Gastroesophageal sphincter (tissue), 4 donors: ENCODE measurements around the gene UBE2R2. TPM values are rescaled to one million over a fixed set of nuclear protein-coding genes. Genes with fewer than 3 reads are reported as not detected.

ENCODE experiments used
- ATAC-seq: fragments of 150-250 bp; one replicate; pipeline ENCODE4 v1.9.1; 2016; ENCODE audit warnings: mild to moderate bottlenecking, moderate library complexity
- H3K27ac ChIP-seq, 4 donors: fragments of 200-600 bp; sonication (generic) in 3 of 4; 1 replicate in 3 of 4; 2 replicates in 1 of 4; pipeline ENCODE4 v1.5.1; 2016 to 2019
- H3K27me3 ChIP-seq: fragments of 200-600 bp; sonication (generic); one replicate; pipeline ENCODE4 v1.5.1; 2019
- H3K36me3 ChIP-seq, 2 donors: fragments of 200-600 bp; sonication (generic); one replicate each; pipeline ENCODE4 v1.5.1; 2019; ENCODE audit warnings: control low read depth in 1 of 2
- H3K4me1 ChIP-seq, 3 donors: fragments of 200-600 bp; sonication (generic); 1 replicate in 2 of 3; 2 replicates in 1 of 3; pipeline ENCODE4 v1.5.1; 2016 to 2019; ENCODE audit warnings: control low read depth in 2 of 3
- H3K4me3 ChIP-seq, 2 donors: fragments of 200-600 bp; sonication (generic); one replicate each; pipeline ENCODE4 v1.5.1; 2019; ENCODE audit warnings: mild to moderate bottlenecking in 1 of 2, moderate library complexity in 1 of 2
- H3K9me3 ChIP-seq, 3 donors: fragments of 200-600 bp; sonication (generic); one replicate each; pipeline ENCODE4 v1.5.1; 2017 to 2019; ENCODE audit warnings: control low read depth in 2 of 3
- EP300 ChIP-seq: sonication (generic); formaldehyde crosslinking; IDR thresholded peaks from one replicate; pipeline ENCODE4 v1.6.1; 2017; ENCODE audit warnings: antibody characterized with exemption, mild to moderate bottlenecking
- POLR2A ChIP-seq, 2 donors: fragments of 450-650 bp; IDR thresholded peaks; one replicate each; pipeline ENCODE4 v1.6.1; 2017; ENCODE audit warnings: antibody characterized with exemption in 2 of 2, mild to moderate bottlenecking in 2 of 2, moderate library complexity in 1 of 2
- POLR2AphosphoS5 ChIP-seq: sonication (generic); formaldehyde crosslinking; IDR thresholded peaks from one replicate; pipeline ENCODE4 v1.6.1; 2017; ENCODE audit warnings: antibody characterized with exemption
- WGBS, 2 donors: methylation state at CpG; one replicate each; pipeline ENCODE4 v1.1.5; 2018; ENCODE audit warnings: low coverage in 1 of 2; 5-methylcytosine and 5-hydroxymethylcytosine counted together
- total RNA-seq, 4 donors: library from RNA; depleted of rRNA; stranded (reverse); fragments of >200 nt; gene quantifications; one replicate each; pipeline ENCODE4 v1.1.0, GENCODE V29; 2016
- TF ChIP-seq, protein P1 (sequence below), 4 experiments: fragments of 200-600 bp in 2 of 4; fragments of 450-650 bp in 2 of 4; sonication (generic) in 1 of 4; IDR thresholded peaks; one replicate each; pipeline ENCODE4 v1.5.1; 2017 to 2019; ENCODE audit warnings: antibody characterized with exemption in 4 of 4, mild to moderate bottlenecking in 2 of 4, moderate library complexity in 2 of 4

Gene UBE2R2
- total RNA-seq, 4 donors from 2014 or later = 26.5 to 43.9 (median 33.0) TPM

DNA sequence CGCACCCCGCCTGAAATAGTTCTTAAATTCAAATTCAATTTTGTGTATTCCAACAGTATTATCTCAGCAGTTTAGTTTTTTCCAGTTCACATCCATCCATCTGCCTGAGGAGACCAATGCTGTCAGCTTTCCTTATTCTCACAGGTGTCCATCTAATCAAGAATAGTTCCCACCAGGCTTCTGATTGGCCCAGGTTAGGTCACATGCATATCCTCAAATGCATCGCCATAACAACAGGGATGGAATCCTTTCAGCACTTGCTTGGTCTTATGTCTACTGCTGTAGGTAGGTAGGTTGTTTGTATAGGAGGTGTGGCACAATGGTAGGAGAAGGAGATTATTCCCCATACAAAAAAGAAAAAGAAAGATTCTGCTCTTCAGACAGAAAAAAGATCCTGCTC, 91.2 kb downstream of the UBE2R2 start:
- Histone ChIP-seq H3K36me3 (peaks cover 0 to 12% of the 10 kb centered on the region in 2 donors), H3K9me3 (no peaks in the 10 kb centered on the region), H3K4me3 (no peak overlapping the region), H3K27me3 (no peaks in the 10 kb centered on the region), H3K4me1 (peaks cover 0 to 26% (median 3%) of the 10 kb centered on the region in 3 donors), H3K27ac (no peak overlapping the region)
- 95 to 100% methylated on average over 3 of the region's 3 CpGs for WGBS, 2 donors
- no peak for ATAC-seq
- TF ChIP-seq POLR2A (IDR thresholded peaks at IDR 0.05) = no peak
- TF ChIP-seq, protein P1, sequence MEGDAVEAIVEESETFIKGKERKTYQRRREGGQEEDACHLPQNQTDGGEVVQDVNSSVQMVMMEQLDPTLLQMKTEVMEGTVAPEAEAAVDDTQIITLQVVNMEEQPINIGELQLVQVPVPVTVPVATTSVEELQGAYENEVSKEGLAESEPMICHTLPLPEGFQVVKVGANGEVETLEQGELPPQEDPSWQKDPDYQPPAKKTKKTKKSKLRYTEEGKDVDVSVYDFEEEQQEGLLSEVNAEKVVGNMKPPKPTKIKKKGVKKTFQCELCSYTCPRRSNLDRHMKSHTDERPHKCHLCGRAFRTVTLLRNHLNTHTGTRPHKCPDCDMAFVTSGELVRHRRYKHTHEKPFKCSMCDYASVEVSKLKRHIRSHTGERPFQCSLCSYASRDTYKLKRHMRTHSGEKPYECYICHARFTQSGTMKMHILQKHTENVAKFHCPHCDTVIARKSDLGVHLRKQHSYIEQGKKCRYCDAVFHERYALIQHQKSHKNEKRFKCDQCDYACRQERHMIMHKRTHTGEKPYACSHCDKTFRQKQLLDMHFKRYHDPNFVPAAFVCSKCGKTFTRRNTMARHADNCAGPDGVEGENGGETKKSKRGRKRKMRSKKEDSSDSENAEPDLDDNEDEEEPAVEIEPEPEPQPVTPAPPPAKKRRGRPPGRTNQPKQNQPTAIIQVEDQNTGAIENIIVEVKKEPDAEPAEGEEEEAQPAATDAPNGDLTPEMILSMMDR (IDR thresholded peaks at IDR 0.05) = no peak
- TF ChIP-seq EP300 = no peak
- no peak for TF ChIP-seq POLR2AphosphoS5

DNA sequence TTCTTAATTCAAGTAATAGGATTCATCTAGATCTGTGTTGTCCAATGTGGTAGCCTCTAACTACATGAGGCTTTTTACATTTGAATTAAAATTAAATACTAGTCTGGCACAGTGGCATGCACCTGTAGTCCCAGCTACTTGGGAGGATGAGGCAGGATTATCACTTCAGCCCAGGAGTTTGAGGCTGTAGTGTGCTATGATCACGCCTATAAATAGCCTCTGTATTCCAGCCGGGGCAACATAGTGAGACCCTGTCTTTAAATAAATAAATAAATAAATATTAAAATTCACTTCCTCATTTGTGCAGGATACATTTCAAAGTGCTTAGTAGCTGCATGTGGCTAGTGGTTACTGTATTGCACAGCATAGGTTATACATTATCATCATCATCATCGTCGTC, 91.8 kb downstream of the UBE2R2 start:
- no peak for ATAC-seq
- WGBS, 2 donors = 85 to 96% methylated on average over 4 of the region's 4 CpGs
- Histone ChIP-seq H3K4me1 (peaks cover 0 to 26% (median 3%) of the 10 kb centered on the region in 3 donors), H3K27me3 (no peaks in the 10 kb centered on the region), H3K27ac (no peak overlapping the region), H3K36me3 (peaks cover 0 to 18% of the 10 kb centered on the region in 2 donors), H3K9me3 (no peaks in the 10 kb centered on the region), H3K4me3 (no peak overlapping the region)
- TF ChIP-seq POLR2AphosphoS5 (no peak), POLR2A (IDR thresholded peaks at IDR 0.05) (no peak), EP300 (no peak)
- TF ChIP-seq, protein P1 (IDR thresholded peaks at IDR 0.05) = no peak

DNA sequence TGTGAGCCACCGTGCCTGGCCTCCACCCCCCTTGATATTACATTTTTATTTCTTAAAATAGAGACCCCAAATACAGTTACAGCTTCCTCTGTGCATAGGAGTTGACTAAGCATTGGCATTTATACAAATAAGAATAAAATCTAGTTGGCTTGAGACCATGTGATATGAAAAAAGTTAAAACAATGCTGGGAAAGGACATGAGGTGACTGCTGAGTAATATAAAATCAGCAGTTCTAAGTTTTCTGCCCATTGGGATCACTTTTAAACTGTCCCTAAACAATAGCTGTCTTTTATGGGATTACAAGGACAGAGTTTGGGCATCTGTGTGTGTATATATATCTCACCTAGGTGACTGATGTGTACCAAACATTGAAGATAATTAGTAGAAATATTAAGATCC, 96.6 kb downstream of the UBE2R2 start:
- H3K4me1 ChIP-seq = no peaks in the 10 kb centered on the region
- H3K27me3 ChIP-seq = no peaks in the 10 kb centered on the region
- ATAC-seq = no peak
- H3K9me3 ChIP-seq = no peaks in the 10 kb centered on the region
- H3K36me3 ChIP-seq = peaks cover 0 to 58% of the 10 kb centered on the region in 2 donors
- no peak overlapping the region for H3K4me3 ChIP-seq
- TF ChIP-seq EP300 = no peak
- no peak overlapping the region for H3K27ac ChIP-seq
- 60 to 86% methylated on average over 1 of the region's 1 CpG for WGBS, 2 donors

DNA sequence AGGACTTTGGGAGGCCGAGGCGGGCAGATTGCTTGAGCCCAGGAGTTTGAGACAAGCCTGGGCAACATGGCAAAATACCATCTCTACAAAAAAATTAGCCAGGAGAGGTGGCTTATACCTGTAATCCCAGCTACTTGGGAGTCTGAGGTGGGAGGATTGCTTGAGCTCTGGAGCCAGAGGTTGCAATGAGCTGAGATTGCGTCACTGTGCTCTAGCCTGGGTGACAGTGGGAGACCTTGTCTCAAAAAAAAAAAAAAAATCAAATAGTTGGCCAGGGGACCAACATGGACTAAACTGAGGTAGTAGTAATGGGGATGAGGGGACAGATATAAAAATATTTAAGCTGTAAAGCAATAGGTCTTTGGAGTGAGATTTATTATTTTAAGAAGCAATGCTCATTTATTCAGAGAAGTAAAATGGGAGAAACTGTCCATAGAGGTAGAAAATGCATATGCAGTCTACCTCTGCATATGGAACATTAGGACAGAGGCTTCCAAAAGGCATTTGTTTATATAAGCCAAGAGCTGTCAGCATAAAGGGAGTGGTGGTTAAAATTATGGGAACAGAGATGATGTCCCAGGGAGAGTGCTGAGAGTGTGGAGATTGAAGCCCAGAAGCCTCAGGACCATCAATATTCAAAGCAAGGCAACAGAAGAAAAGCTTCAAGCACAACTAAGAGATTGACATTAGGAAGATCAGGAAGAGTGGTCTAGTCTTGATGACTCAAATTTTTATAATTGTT, 98.1 kb downstream of the UBE2R2 start:
- Histone ChIP-seq H3K27me3 (no peaks in the 10 kb centered on the region), H3K36me3 (peaks cover 0 to 72% of the 10 kb centered on the region in 2 donors), H3K4me3 (no peak overlapping the region), H3K4me1 (no peaks in the 10 kb centered on the region), H3K9me3 (no peaks in the 10 kb centered on the region), H3K27ac (no peak overlapping the region)
- WGBS, 2 donors = 100% methylated on average over 3 of the region's 3 CpGs
- ATAC-seq = no peak
- TF ChIP-seq EP300 (no peak), POLR2A (IDR thresholded peaks at IDR 0.05) (no peak), POLR2AphosphoS5 (no peak)

DNA sequence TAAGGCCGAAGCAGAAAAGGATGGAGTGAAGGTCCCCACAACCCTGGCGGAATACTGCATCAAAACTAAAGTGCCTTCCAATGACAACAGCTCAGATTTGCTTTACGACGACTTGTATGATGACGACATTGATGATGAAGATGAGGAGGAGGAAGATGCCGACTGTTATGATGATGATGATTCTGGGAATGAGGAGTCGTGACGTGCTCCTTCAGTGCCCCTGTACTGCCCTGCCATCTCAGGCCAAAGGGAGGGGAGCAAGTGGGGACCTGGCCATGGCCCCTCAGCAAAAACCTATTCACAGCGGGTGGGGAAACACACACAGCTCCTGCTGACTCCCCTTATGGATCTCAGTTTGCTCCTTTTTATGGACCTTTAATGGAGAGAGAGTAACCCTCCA, 100.1 kb downstream of the UBE2R2 start:
- no peaks in the 10 kb centered on the region for H3K9me3 ChIP-seq
- no peak for ATAC-seq
- no peak for TF ChIP-seq POLR2A (IDR thresholded peaks at IDR 0.05)
- no peak for TF ChIP-seq POLR2AphosphoS5
- TF ChIP-seq, protein P1 (IDR thresholded peaks at IDR 0.05) = no peak
- TF ChIP-seq EP300 = no peak
- no peaks in the 10 kb centered on the region for H3K27me3 ChIP-seq
- peaks cover 0 to 90% of the 10 kb centered on the region in 2 donors for H3K36me3 ChIP-seq
- H3K4me3 ChIP-seq = no peak overlapping the region
- H3K27ac ChIP-seq = no peak overlapping the region
- WGBS, 2 donors = 88% methylated on average over 9 of the region's 9 CpGs; no CpG with 5 or more reads in 1 of the 2 donors
- H3K4me1 ChIP-seq = no peaks in the 10 kb centered on the region
